Lung (tissue), 12 donors: ENCODE data around the gene TCF12. TPM values are rescaled to one million over a fixed set of nuclear protein-coding genes. Genes with fewer than 3 reads are reported as not detected.
A peak's percentile ranks its signal among the peaks of the same experiment; 100 is the strongest.

Experiments used
- ATAC-seq: fragments of 200-7000 bp; cut with Tn5 transposase; one replicate; pipeline ENCODE4 v1.9.1; 2020; ENCODE audit warnings: moderate number of reproducible peaks; ENCODE audit not compliant: insufficient read depth, low FRiP score
- DNase-seq, 3 donors: peaks; one replicate each; pipeline ENCODE4 v3.0.0-alpha.2; 2013 to 2017
- H3K27ac ChIP-seq, 2 donors: one replicate each; pipeline ENCODE4 v1.5.1; 2013; ENCODE audit warnings: mild to moderate bottlenecking in 2 of 2, moderate library complexity in 2 of 2, control low read depth in 1 of 2, inconsistent platforms in 1 of 2, low read depth in 1 of 2, low read length in 1 of 2
- H3K27me3 ChIP-seq, 3 donors: one replicate each; pipeline ENCODE4 v1.5.1; 2013; ENCODE audit warnings: low read length in 2 of 3; ENCODE audit not compliant: control insufficient read depth in 3 of 3, insufficient read depth in 3 of 3
- H3K36me3 ChIP-seq, 4 donors: one replicate each; pipeline ENCODE4 v1.5.1; 2013; ENCODE audit warnings: low read length in 4 of 4, mild to moderate bottlenecking in 1 of 4, moderate library complexity in 1 of 4; ENCODE audit not compliant: control insufficient read depth in 4 of 4, insufficient read depth in 4 of 4
- H3K4me1 ChIP-seq, 5 donors: one replicate each; pipeline ENCODE4 v1.5.1; 2013; ENCODE audit warnings: low read length in 5 of 5, mild to moderate bottlenecking in 2 of 5, moderate library complexity in 1 of 5; ENCODE audit not compliant: control insufficient read depth in 5 of 5, insufficient read depth in 5 of 5
- H3K4me3 ChIP-seq: one replicate; pipeline ENCODE4 v1.5.1; 2013; ENCODE audit warnings: mild to moderate bottlenecking, control low read depth, moderate library complexity
- H3K9ac ChIP-seq, 2 donors: one replicate each; pipeline ENCODE4 v1.5.1; 2013; ENCODE audit warnings: low read length in 2 of 2, control low read depth in 1 of 2; ENCODE audit not compliant: insufficient read depth in 1 of 2
- H3K9me3 ChIP-seq, 4 donors: one replicate each; pipeline ENCODE4 v1.5.1; 2013; ENCODE audit warnings: low read length in 3 of 4, mild to moderate bottlenecking in 1 of 4, moderate library complexity in 1 of 4; ENCODE audit not compliant: control insufficient read depth in 4 of 4, insufficient read depth in 3 of 4
- WGBS, 2 donors: extraction: QIAGEN DNeasy Blood & Tissue Kit; methylation state at CpG; one replicate each; pipeline ENCODE4 v1.1.7; 2013; 5-methylcytosine and 5-hydroxymethylcytosine counted together
- polyA plus RNA-seq, 2 donors: library from polyadenylated mRNA; stranded (reverse); fragments of 200-250 nt; gene quantifications; one replicate each; pipeline ENCODE4 v1.2.1, GENCODE V29; 2013
- total RNA-seq, 2 donors: library from RNA; depleted of rRNA in 1 of 2; stranded (reverse); fragments of >200 nt in 1 of 2; gene quantifications; one replicate each; pipeline ENCODE4 v1.2.1, GENCODE V29; 2014 to 2021
- TF ChIP-seq, protein P1 (sequence below): IDR thresholded peaks from 2 replicates; pipeline ENCODE4 v1.5.1; 2012; ENCODE audit warnings: mild to moderate bottlenecking; ENCODE audit errors: control extremely low read depth, extremely low read depth
- donor health status: control.
- donor health status: control.
- donor health status: Bipolar disorder and iron deficiency.
- donor health status: healthy.
- donor health status: DM: yes; HTN: yes; CAD: no.

Gene TCF12
- total and polyA plus RNA-seq, 4 donors = 9.6 to 314 (median 56.3) TPM

DNA sequence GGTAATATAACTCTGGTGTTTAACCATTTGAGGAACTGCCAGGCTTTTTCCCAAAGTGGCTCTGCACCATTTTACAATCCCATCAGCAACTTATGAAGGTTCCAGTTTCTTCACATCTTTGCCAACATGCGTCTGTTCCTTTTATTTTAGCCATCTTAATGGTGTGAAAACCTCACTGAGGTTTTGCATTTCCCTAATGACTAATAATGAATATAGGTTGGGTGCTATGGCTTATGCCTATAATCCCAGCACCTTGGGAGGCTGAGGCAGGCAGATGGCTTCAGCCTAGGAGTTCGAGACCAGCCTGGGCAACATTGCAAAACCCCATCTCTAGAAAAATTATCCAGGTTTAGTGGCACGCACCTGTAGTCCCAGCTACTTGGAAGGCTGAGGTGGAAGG is 210.6 kb downstream of the TCF12 start:
- no peak for DNase-seq
- Histone ChIP-seq H3K36me3 (peaks cover 0 to 1% (median 0%) of the 10 kb centered on the region in 4 donors), H3K4me1 (peaks cover 0 to 20% (median 3%) of the 10 kb centered on the region in 5 donors), H3K9me3 (no peaks in the 10 kb centered on the region), H3K27ac (no peak overlapping the region), H3K4me3 (no peak overlapping the region), H3K9ac (no peak overlapping the region), H3K27me3 (no peaks in the 10 kb centered on the region)
- WGBS, 2 donors = 81 to 90% methylated on average over 3 of the region's 3 CpGs
- TF ChIP-seq, protein P1, sequence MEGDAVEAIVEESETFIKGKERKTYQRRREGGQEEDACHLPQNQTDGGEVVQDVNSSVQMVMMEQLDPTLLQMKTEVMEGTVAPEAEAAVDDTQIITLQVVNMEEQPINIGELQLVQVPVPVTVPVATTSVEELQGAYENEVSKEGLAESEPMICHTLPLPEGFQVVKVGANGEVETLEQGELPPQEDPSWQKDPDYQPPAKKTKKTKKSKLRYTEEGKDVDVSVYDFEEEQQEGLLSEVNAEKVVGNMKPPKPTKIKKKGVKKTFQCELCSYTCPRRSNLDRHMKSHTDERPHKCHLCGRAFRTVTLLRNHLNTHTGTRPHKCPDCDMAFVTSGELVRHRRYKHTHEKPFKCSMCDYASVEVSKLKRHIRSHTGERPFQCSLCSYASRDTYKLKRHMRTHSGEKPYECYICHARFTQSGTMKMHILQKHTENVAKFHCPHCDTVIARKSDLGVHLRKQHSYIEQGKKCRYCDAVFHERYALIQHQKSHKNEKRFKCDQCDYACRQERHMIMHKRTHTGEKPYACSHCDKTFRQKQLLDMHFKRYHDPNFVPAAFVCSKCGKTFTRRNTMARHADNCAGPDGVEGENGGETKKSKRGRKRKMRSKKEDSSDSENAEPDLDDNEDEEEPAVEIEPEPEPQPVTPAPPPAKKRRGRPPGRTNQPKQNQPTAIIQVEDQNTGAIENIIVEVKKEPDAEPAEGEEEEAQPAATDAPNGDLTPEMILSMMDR = no peak
- ATAC-seq = no peak

DNA sequence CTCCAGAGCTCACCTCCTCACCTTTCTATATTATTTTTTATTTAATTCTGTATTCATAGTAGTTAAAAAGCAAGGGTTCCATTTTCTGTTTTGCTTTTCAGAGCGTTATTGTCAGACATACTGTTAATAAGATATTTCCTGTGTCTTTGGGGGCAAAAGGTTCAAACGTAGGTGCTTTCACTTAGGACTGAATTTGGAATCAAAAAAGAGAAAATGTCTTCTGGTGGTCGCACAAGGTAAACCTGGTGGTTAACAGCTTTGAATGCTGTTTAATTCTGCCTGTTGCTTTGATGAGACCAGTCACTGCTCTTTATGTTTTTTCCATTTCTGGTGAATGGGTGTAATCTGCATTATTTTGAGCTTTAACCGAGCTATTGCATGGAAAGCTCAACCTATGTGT is 212.5 kb downstream of the TCF12 start:
- DNase-seq (no peak), ATAC-seq (no peak)
- WGBS, 2 donors = 82 to 85% methylated on average over 4 of the region's 4 CpGs
- Histone ChIP-seq H3K4me1 (peaks cover 0 to 39% (median 6%) of the 10 kb centered on the region in 5 donors), H3K9me3 (no peaks in the 10 kb centered on the region), H3K27ac (no peak overlapping the region), H3K36me3 (no peaks in the 10 kb centered on the region), H3K9ac (no peak overlapping the region), H3K4me3 (no peak overlapping the region), H3K27me3 (no peaks in the 10 kb centered on the region)
- TF ChIP-seq, protein P1 = no peak

DNA sequence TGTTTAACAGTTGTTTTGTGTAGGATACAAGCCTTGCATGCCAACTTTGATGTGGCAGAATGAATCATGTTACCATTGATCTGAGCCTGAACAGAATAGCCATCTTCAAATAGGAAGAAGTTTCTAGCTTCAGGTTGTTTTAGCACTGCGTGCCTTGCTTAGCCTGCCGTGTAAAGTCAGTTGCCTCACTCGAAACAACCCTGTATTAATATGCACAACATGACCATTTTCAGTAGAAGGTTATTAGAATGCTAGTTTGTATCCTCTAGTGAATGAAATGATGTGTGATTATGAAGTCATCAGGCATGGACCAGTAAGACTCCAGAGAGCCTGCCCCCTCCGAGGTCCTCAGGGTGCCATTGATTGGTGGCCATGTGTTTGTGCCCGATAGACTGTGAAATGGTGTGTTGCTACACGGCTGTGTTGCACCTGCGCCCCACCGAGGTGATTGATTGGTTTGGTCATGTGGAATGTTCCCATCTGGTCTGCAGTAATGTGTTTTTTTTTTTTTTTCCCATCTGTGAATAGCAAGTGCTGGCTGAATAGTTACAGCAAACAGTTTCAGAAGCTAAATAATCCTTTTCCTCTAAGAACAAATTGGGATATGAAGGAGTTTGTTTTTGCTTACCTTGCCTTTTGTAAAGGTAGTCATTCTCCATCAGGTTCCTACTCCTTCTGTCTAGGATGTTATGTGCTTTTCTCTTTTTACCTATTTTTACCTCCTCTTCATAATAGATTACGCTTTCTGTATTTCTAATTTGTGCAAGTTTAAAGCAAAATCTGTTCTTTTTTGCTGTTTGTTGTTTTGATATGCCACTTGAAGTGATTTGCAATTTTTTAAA is 214.9 kb downstream of the TCF12 start:
- Histone ChIP-seq H3K4me3 (no peak overlapping the region), H3K27ac (no peak overlapping the region), H3K36me3 (no peaks in the 10 kb centered on the region), H3K9me3 (no peaks in the 10 kb centered on the region), H3K27me3 (no peaks in the 10 kb centered on the region), H3K4me1 (peaks cover 0 to 54% (median 8%) of the 10 kb centered on the region in 5 donors), H3K9ac (no peak overlapping the region)
- DNase-seq = peak in 1 of 3 donors; percentile 25
- 65 to 66% methylated on average over 9 of the region's 9 CpGs for WGBS, 2 donors
- TF ChIP-seq, protein P1 = no peak
- no peak for ATAC-seq
